Aorta (tissue), 5 donors: Measurements from ENCODE around the gene PNRC1. TPM values are rescaled to one million over a fixed set of nuclear protein-coding genes. Genes with fewer than 3 reads are reported as not detected.
A peak's percentile ranks its signal among the peaks of the same experiment; 100 is the strongest.

Experiments used
- ATAC-seq: fragments of 200-7000 bp; cut with Tn5 transposase; one replicate; pipeline ENCODE4 v1.9.1; 2022; ENCODE audit warnings: moderate library complexity; ENCODE audit not compliant: low FRiP score
- DNase-seq, 2 donors: peaks; one replicate each; pipeline ENCODE4 v3.0.0-alpha.2; 2020
- H3K27ac ChIP-seq, 2 donors: one replicate each; pipeline ENCODE4 v1.5.1; 2013; ENCODE audit warnings: low read length in 2 of 2, mild to moderate bottlenecking in 2 of 2, moderate library complexity in 2 of 2, control low read depth in 1 of 2, inconsistent platforms in 1 of 2, low read depth in 1 of 2
- H3K27me3 ChIP-seq, 2 donors: one replicate each; pipeline ENCODE4 v1.6.1; 2013; ENCODE audit warnings: control low read depth in 1 of 2, low read length in 1 of 2, mild to moderate bottlenecking in 1 of 2, moderate library complexity in 1 of 2; ENCODE audit not compliant: insufficient read depth in 2 of 2, control insufficient read depth in 1 of 2
- H3K36me3 ChIP-seq, 2 donors: one replicate each; pipeline ENCODE4 v1.6.1; 2013; ENCODE audit warnings: control low read depth in 1 of 2, low read length in 1 of 2, mild to moderate bottlenecking in 1 of 2; ENCODE audit not compliant: insufficient read depth in 2 of 2, control insufficient read depth in 1 of 2
- H3K4me1 ChIP-seq, 2 donors: one replicate each; pipeline ENCODE4 v1.6.1; 2013; ENCODE audit warnings: low read length in 2 of 2, control low read depth in 1 of 2, mild to moderate bottlenecking in 1 of 2, moderate library complexity in 1 of 2; ENCODE audit not compliant: insufficient read depth in 2 of 2, control insufficient read depth in 1 of 2
- H3K4me3 ChIP-seq, 2 donors: one replicate each; pipeline ENCODE4 v1.5.1; 2013; ENCODE audit warnings: low read length in 2 of 2, control low read depth in 1 of 2, mild to moderate bottlenecking in 1 of 2
- H3K9me3 ChIP-seq: one replicate; pipeline ENCODE4 v1.6.1; 2013; ENCODE audit warnings: mild to moderate bottlenecking, low read length; ENCODE audit not compliant: control insufficient read depth
- WGBS, 2 donors: extraction: QIAGEN DNeasy Blood & Tissue Kit; methylation state at CpG; one replicate each; pipeline ENCODE4 v1.1.7; 2013; 5-methylcytosine and 5-hydroxymethylcytosine counted together
- intact Hi-C, 2 donors: fragments of 100-400 bp; cut with DNase I; formaldehyde crosslinking; loops; one replicate each; pipeline versions ENCODE4 v1.14.2 to v1.15.0; 2022
- polyA plus RNA-seq, 2 donors: library from polyadenylated mRNA; stranded (reverse); fragments of 200-250 nt; gene quantifications; one replicate each; pipeline ENCODE4 v1.2.3, GENCODE V29; 2013
- total RNA-seq, 2 donors: library from RNA; stranded (reverse); fragmentation: NEBNext Ultra II Directional; extraction: Animal tissue kit (Norgen Biotek cat#: 25700); gene quantifications; one replicate each; pipeline ENCODE4 v1.2.1, GENCODE V29; 2021
- donor health status: healthy with polysubstance abuse.
- donor health status: Bipolar disorder and iron deficiency.
- donor health status: DM: no; HTN: no; CAD: no.
- donor health status: DM: no; HTN: no; CAD: no.
- donor health status: DM: yes; HTN: yes; CAD: no.

Gene PNRC1
- total and polyA plus RNA-seq, 4 donors, result 74.9 to 342 (median 196) TPM

DNA sequence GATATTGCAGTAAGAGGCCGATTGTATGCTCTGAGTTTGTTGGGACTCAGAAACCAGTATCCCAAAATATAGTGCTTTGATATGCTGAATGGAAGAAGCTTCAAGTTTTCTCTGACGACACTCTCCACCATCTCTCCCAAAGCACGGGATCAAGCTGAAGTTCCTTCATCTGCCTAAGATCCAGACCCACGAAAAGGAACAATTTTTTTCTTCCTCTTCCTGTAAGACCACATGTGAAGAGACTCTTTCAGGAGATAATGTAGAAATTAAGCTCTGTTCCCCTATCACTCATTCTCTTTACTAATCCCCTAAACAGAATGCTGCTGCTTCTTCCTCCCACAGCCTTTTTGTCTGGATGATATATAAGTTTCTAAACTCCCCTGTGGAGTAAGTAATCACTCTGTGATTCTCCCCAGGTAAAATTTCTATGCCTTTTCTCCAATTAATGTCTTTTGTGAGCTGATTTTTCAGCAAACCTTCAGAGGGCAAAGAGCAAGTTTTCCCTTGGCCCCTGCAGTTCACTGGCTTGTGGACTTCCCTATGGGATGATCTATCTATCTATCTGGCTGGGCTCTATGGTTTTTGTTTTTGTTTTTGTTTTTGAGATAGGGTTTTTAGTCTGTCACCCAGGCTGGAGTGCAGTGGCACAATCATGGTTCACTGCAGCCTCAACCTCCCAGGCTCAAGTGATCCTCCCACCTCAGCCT, 13.5 kb upstream of the PNRC1 start:
- intact Hi-C loops, result no loop called here
- ATAC-seq (no peak), DNase-seq (no peak)
- H3K27me3 ChIP-seq, result no peaks in the 10 kb centered on the region
- no peaks in the 10 kb centered on the region for H3K36me3 ChIP-seq
- H3K4me3 ChIP-seq, result no peak overlapping the region
- H3K9me3 ChIP-seq, result no peaks in the 10 kb centered on the region
- no peaks in the 10 kb centered on the region for H3K4me1 ChIP-seq
- no peak overlapping the region for H3K27ac ChIP-seq
- WGBS, 2 donors, result 86 to 91% methylated on average over 4 of the region's 4 CpGs

DNA sequence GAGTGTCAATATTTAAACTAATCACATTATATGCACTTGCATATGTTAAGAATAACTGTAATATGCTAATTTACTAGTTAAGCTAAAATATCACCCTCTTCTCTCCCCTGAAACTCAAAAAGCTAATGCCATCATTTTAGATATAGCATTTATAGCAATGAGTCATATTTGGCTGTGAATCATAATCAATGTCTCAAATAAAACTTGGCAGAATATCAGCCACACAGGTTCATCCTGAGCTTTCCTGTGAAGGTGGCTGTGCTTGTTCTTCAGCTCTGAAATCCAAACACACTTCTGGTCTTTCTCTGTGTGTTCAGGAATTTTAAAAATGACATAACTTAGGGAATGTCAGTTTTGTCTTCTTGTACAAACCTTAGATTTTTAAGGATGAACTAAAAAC, 12.8 kb upstream of the PNRC1 start:
- DNase-seq (no peak), ATAC-seq (no peak)
- Histone ChIP-seq H3K9me3 (no peaks in the 10 kb centered on the region), H3K36me3 (no peaks in the 10 kb centered on the region), H3K4me1 (no peaks in the 10 kb centered on the region), H3K27ac (no peak overlapping the region), H3K4me3 (no peak overlapping the region), H3K27me3 (no peaks in the 10 kb centered on the region)
- intact Hi-C loops, result no loop called here

DNA sequence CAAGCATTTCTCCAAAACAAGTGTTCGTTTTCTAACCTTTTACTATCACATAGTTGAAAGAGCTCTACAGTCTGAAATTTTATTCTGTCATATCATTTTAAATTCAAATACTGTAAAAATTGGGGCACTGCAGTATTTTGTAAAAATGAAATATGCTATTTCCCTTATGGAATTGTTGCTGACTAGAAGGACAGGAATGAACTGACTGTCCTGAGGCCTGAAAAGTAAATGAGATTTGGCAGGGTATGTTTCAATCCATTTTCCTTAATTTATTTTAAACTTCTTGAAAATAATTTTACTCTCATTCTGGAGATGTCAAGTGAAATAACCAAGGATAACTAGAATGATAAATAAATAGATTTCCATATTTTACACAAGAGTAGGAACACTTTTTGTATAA, 11.9 kb upstream of the PNRC1 start:
- H3K27ac ChIP-seq, result no peak overlapping the region
- no peaks in the 10 kb centered on the region for H3K27me3 ChIP-seq
- intact Hi-C loops, result no loop called here
- ATAC-seq, result no peak
- H3K4me3 ChIP-seq, result no peak overlapping the region
- H3K9me3 ChIP-seq, result no peaks in the 10 kb centered on the region
- no peaks in the 10 kb centered on the region for H3K4me1 ChIP-seq
- 36 to 93% methylated on average over 1 of the region's 1 CpG for WGBS, 2 donors
- H3K36me3 ChIP-seq, result no peaks in the 10 kb centered on the region
- no peak for DNase-seq

DNA sequence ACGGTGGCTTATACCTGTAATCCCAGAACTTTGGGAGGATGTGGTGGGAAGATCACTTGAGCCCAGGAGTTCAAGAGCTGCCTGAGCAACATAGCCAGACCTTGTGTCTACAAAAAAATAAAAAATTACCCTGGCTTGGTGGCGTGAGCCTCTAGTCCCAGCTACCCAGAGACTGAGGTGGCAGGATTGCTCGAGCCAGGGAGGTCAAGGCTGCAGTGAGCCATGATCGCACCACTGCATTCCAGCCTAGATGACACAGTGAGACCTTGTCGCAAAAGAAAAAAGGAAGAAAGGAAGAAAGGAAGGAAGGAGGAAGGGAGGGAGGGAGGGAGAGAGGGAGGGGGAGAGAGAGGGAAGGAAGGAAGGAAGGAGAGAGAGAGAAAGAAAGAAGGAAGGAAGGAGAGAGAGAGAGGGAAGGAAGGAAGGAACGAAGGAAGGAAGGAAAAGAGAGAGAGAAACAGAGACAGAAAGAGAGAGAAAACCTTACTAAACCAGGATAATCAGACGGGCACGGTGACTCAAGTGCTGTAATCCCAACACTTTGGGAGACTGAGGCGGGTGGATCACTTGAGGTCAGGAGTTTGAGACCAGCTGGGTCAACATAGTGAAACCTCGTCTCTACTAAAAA, 10.9 kb upstream of the PNRC1 start:
- 87 to 89% methylated on average over 10 of the region's 10 CpGs for WGBS, 2 donors
- Histone ChIP-seq H3K27ac (no peak overlapping the region), H3K36me3 (no peaks in the 10 kb centered on the region), H3K27me3 (no peaks in the 10 kb centered on the region), H3K9me3 (no peaks in the 10 kb centered on the region), H3K4me3 (no peak overlapping the region), H3K4me1 (no peaks in the 10 kb centered on the region)
- no peak for ATAC-seq
- DNase-seq, result no peak
- intact Hi-C loops, result no loop called here

DNA sequence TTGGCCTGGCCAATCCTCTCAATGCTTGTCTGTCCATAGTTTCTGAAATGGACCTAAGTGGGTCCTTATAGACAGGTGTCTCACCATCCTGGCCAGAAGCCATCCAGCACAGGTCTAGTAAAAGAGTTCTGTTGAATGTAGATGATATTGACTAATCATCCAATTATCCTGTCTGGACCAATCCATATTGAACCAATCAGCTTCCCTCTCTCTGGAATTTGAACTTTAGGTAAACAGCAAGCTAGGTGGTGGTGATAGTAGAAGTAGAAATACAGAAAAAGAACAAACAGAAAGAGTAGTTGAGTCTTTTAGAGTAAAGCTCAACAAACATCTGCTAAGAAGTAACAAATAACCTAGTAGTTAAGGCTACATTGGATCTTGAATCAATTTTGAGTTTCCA, 9.5 kb upstream of the PNRC1 start:
- no peaks in the 10 kb centered on the region for H3K4me1 ChIP-seq
- no peaks in the 10 kb centered on the region for H3K27me3 ChIP-seq
- no peaks in the 10 kb centered on the region for H3K36me3 ChIP-seq
- no peak overlapping the region for H3K4me3 ChIP-seq
- H3K27ac ChIP-seq, result no peak overlapping the region
- H3K9me3 ChIP-seq, result no peaks in the 10 kb centered on the region
- intact Hi-C loops, result no loop called here
- ATAC-seq (no peak), DNase-seq (no peak)

DNA sequence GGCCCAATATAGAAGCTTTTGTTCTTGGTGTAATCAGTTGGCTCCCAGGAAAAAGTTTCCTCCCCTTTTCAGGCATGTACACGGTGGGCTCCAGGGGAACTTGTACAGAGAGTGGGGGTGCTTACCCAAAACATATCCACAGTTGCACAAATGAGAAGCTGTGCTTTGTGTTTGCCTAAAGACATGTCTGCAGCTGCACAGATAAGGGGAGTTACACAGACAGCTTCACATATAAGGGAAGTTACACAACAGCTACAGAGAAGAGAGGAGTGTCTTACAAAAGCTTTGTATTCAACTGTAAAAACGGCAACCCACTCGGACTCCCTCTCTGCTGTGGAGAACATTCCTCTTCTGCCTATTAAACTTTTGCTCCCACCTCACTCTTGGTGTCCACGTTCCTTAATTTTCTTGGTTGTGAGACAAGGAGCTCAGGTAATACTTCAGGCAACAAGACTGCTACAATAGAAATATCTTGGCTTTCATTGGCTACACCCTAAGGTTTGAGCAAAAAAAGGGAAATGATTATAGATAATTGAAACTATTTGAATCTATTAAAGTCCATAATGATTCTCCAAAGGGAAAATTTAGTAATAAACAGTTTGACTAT, 7.4 kb upstream of the PNRC1 start:
- DNase-seq (no peak), ATAC-seq (peak; percentile 15)
- H3K27me3 ChIP-seq, result no peaks in the 10 kb centered on the region
- no peak overlapping the region for H3K4me3 ChIP-seq
- intact Hi-C loops, result no loop called here
- WGBS, 2 donors, result 53 to 61% methylated on average over 4 of the region's 4 CpGs
- no peaks in the 10 kb centered on the region for H3K4me1 ChIP-seq
- no peaks in the 10 kb centered on the region for H3K9me3 ChIP-seq
- H3K27ac ChIP-seq, result no peak overlapping the region
- H3K36me3 ChIP-seq, result no peaks in the 10 kb centered on the region

DNA sequence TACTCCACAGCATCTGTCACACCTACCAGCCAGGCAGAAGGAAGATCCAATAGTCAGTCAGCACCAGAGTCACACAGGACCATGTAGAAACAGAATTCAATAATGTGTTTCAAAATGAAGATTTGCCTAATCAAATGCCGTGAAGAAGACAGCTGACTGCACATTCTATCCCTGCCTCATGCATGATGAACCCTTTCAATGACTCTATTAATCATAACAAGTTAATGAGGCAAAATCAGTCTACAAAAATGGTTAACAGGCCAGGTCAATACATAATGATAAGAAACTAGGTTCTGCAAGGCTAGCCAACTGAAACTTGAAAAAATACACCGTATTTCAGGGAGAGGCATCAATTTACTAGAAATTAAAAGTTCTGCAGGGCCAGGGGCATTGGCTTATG, 6.7 kb upstream of the PNRC1 start:
- Histone ChIP-seq H3K27ac (no peak overlapping the region), H3K9me3 (no peaks in the 10 kb centered on the region), H3K36me3 (no peaks in the 10 kb centered on the region), H3K27me3 (no peaks in the 10 kb centered on the region), H3K4me3 (no peak overlapping the region), H3K4me1 (no peaks in the 10 kb centered on the region)
- WGBS, 2 donors, result 88 to 93% methylated on average over 2 of the region's 2 CpGs
- no peak for ATAC-seq
- intact Hi-C loops, result no loop called here
- no peak for DNase-seq

DNA sequence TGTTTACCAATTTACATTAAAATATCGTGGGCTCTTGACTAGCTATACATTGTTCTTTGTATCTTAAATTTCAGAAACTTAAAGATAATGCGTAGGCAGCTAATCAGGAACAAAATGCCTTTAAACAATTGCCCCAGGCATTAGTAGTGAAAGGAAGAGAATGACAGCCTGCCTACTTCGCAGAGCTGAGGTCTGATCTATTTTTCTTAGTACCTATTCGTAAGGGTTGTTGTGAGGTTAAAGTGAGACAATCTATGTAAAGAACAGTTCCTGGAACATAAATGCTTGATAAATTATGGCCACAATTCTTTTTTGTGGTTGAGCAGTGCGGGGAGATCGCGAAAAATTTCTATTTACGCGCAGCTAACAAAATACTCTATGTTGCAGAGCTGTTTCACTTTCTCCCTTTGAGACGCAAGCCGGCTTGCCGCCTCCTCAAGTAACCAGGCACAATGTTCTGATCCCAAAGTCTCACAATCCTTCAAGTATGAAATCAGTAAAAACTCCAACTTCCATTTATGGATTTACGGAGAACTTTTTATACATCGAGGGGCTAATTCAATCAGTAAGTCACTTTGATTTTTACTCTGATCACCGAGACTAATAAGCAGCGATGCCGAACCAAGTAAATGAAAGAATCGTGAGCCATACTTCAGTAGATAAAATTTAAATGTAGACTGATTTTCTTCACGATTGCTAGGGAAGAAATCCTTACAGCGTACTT, 878 bp upstream of the PNRC1 start:
- Histone ChIP-seq H3K27ac (peak overlapping the region; percentile 46 to 59), H3K4me3 (peak overlapping the region; percentile 88 to 89), H3K9me3 (no peaks in the 10 kb centered on the region), H3K4me1 (no peaks in the 10 kb centered on the region), H3K36me3 (peaks cover 0 to 2% of the 10 kb centered on the region in 2 donors), H3K27me3 (no peaks in the 10 kb centered on the region)
- no peak for ATAC-seq
- intact Hi-C loops, result loop anchor here (5.0 kb wide), 6 partner anchors 38 to 273 kb away; partner anchors contain the start of genes SRSF12 (in 2 of the 2) and UBE2J1 (in 1 of the 2)
- WGBS, 2 donors, result 0% methylated on average over 20 of the region's 20 CpGs
- peak in 1 of 2 donors; percentile 62 for DNase-seq
